ENCODE results near the gene SEC23A. TPM values are rescaled to one million over a fixed set of nuclear protein-coding genes. Genes with fewer than 3 reads are reported as not detected.
A peak's percentile ranks its signal among the peaks of the same experiment; 100 is the strongest.
"Not testable (repeated sequence)": the region's sequence is repeated elsewhere in the genome, so short reads cannot be mapped to it uniquely, and the experiment has no call there.

Gene SEC23A
- total RNA-seq, 4 donors from 2014 or later = 33.8 to 59.1 (median 50.3) TPM

DNA sequence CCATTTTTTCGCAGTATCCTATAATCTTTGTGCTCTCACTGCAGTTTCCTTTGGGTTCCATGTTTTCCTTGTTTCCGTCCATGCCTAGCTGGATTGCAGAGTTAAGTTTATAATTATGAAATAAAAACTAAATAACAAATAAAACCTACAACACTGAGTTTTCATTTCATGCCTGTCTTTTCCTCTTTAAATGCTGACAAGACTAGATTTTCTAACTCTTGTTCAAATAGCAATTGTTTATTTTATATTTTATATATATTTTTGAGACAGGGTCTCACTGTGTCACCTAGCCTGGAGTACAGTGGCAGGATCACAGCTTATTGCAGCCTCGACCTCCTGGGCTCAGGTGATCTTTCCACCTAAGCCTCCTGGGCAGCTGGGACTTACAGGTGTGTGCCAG lies 5.8 kb upstream of the SEC23A start:
- H3K27ac ChIP-seq = no peak overlapping the region
- H3K4me1 ChIP-seq = peaks cover 13% of the 10 kb centered on the region
- TF ChIP-seq, protein P1, sequence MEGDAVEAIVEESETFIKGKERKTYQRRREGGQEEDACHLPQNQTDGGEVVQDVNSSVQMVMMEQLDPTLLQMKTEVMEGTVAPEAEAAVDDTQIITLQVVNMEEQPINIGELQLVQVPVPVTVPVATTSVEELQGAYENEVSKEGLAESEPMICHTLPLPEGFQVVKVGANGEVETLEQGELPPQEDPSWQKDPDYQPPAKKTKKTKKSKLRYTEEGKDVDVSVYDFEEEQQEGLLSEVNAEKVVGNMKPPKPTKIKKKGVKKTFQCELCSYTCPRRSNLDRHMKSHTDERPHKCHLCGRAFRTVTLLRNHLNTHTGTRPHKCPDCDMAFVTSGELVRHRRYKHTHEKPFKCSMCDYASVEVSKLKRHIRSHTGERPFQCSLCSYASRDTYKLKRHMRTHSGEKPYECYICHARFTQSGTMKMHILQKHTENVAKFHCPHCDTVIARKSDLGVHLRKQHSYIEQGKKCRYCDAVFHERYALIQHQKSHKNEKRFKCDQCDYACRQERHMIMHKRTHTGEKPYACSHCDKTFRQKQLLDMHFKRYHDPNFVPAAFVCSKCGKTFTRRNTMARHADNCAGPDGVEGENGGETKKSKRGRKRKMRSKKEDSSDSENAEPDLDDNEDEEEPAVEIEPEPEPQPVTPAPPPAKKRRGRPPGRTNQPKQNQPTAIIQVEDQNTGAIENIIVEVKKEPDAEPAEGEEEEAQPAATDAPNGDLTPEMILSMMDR (IDR thresholded peaks at IDR 0.05) = no peak
- TF ChIP-seq EP300 (IDR thresholded peaks at IDR 0.05) (no peak), POLR2A (IDR thresholded peaks at IDR 0.05) (no peak), POLR2AphosphoS5 (IDR thresholded peaks at IDR 0.05) (no peak)
- H3K9me3 ChIP-seq = no peaks in the 10 kb centered on the region
- H3K4me3 ChIP-seq = no peak overlapping the region
- 79% methylated on average over 3 of the region's 3 CpGs for WGBS
- no peak for DNase-seq (ENCODE audit: low spot score in 2 of 2)
- H3K36me3 ChIP-seq = no peaks in the 10 kb centered on the region
- H3K27me3 ChIP-seq = no peaks in the 10 kb centered on the region

DNA sequence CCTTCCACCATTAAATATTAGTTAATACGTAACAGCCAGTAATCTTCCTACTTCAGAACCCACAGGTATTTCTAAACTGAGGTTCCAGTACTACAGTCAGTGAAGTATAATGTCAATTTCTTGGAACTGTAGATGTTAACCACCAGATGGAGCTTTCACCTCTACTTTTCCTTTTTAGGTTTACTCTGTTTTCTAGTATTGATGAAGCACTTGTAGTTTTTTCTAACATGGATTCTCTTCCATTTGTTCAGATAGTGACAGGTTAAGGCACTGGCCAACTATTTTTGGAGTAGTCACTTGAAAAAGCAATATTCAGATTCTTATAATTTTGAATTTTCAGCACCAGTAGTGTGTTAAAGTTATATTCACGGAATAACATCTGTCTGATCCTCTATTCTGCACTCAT lies 4.6 kb upstream of the SEC23A start:
- Histone ChIP-seq H3K9me3 (no peaks in the 10 kb centered on the region), H3K27me3 (no peaks in the 10 kb centered on the region), H3K36me3 (no peaks in the 10 kb centered on the region), H3K27ac (no peak overlapping the region), H3K4me3 (no peak overlapping the region), H3K4me1 (peaks cover 13% of the 10 kb centered on the region)
- WGBS = 66% methylated on average over 2 of the region's 2 CpGs
- TF ChIP-seq EP300 (IDR thresholded peaks at IDR 0.05) (no peak), POLR2A (IDR thresholded peaks at IDR 0.05) (no peak), POLR2AphosphoS5 (IDR thresholded peaks at IDR 0.05) (no peak)
- TF ChIP-seq, protein P1 (IDR thresholded peaks at IDR 0.05) = no peak
- no peak for DNase-seq (ENCODE audit: low spot score in 2 of 2)

DNA sequence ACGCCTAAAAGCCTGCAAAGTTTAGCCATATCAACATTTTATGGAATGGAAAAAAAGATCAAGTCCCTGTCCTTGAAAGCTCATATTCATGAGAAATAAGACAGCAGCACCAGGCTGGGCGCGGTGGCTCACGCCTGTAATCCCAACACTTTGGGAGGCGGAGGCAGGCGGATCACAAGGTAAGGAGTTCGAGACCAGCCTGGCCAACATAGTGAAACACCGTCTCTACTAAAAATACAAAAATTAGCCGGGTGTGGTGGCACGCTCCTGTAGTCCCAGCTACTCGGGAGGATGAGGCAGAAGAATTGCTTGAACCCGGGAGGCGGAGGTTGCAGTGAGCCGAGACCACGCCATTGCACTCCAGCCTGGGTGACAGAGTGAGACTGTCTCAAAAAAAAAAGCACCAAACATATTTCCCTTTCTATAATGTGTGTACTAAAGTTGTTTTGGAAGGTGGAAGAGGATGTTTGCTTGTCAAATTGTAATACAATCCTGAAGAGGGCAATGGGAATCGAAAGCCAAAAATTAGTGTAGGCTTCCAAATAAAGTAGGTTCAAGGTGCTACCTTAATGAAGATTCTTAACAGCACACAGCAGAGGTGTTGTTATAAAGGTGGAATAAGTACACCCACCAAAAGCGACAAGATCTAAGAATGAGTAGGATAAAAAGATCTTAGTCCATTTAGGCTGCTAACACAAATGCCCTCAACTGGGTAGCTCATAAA lies 1.2 kb upstream of the SEC23A start:
- not testable (repeated sequence) for H3K36me3 ChIP-seq; H3K27me3 ChIP-seq; DNase-seq (ENCODE audit: low spot score in 2 of 2); H3K9me3 ChIP-seq
- WGBS = 84% methylated on average over 17 of the region's 17 CpGs
- peak overlapping the region; percentile 88 for H3K27ac ChIP-seq
- H3K4me3 ChIP-seq = peak overlapping the region; percentile 82
- H3K4me1 ChIP-seq = peaks cover 25% of the 10 kb centered on the region

DNA sequence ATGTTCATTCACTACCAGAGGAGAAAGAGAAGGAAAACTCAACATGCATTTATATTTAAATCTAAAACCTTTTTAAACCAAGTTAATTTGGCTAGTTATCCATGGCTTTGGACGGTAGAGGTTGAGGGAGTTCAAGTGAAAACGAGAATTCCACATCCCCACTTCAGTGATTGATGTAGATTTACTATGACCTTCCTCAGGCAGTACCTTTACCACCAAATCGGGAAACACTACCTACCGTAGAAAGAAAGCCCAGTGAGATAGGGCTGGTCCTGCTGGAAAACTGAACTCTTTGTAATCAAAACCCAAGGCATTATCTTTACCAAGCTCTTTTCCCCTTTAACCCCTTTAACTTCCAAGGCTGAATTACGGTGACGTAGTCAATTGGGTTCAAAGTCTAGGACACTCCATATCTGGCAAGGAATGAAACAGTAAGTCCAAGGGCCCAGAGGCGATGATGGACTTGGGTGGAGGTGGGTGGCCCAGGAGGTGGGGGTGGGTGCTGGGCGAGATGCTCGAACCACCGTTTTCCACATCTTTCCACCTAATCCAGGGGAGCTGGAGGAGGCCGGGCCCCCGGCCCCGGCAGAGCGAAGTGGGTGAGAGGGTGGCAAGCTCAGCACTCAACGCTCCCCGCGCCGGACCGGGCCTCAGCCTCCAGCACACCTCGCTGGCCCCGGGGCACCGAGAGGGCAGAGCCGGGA lies 618 bp downstream of the SEC23A start:
- TF ChIP-seq EP300 (IDR thresholded peaks at IDR 0.05) = no peak
- TF ChIP-seq POLR2A (IDR thresholded peaks at IDR 0.05) = no peak
- no peak for TF ChIP-seq POLR2AphosphoS5 (IDR thresholded peaks at IDR 0.05)
- TF ChIP-seq, protein P1 (IDR thresholded peaks at IDR 0.05) = no peak
- Histone ChIP-seq H3K4me1 (peaks cover 29% of the 10 kb centered on the region), H3K27ac (peak overlapping the region; percentile 88), H3K27me3 (no peaks in the 10 kb centered on the region), H3K36me3 (no peaks in the 10 kb centered on the region), H3K9me3 (no peaks in the 10 kb centered on the region), H3K4me3 (peak overlapping the region; percentile 82)
- WGBS = 1% methylated on average over 21 of the region's 23 CpGs
- DNase-seq (ENCODE audit: low spot score in 2 of 2) = no peak

DNA sequence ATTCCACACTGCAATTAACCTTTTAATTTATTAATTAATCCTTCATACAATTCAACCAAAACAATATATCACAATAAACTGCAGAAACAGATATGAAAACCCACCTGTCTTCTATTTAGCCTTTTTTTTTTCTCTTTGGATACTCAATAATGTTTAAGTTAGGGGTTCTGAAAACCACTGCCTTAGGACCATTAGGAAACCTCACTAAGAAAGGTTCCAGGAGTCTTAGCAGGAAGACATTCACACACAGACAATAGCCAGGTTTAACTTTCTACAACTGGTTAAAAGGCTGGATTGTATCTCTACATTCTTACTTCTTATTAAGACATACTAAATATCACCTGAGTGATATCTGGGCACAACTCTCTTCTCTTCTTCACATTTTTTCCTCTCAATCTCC lies 3.3 kb downstream of the SEC23A start:
- peaks cover 9% of the 10 kb centered on the region for H3K36me3 ChIP-seq
- no peaks in the 10 kb centered on the region for H3K27me3 ChIP-seq
- H3K9me3 ChIP-seq = no peaks in the 10 kb centered on the region
- DNase-seq (ENCODE audit: low spot score in 2 of 2) = no peak
- no peak overlapping the region for H3K4me3 ChIP-seq
- no peak for TF ChIP-seq POLR2A (IDR thresholded peaks at IDR 0.05)
- TF ChIP-seq EP300 (IDR thresholded peaks at IDR 0.05) = no peak
- no peak for TF ChIP-seq POLR2AphosphoS5 (IDR thresholded peaks at IDR 0.05)
- TF ChIP-seq, protein P1 (IDR thresholded peaks at IDR 0.05) = no peak
- H3K4me1 ChIP-seq = peaks cover 29% of the 10 kb centered on the region
- no peak overlapping the region for H3K27ac ChIP-seq

DNA sequence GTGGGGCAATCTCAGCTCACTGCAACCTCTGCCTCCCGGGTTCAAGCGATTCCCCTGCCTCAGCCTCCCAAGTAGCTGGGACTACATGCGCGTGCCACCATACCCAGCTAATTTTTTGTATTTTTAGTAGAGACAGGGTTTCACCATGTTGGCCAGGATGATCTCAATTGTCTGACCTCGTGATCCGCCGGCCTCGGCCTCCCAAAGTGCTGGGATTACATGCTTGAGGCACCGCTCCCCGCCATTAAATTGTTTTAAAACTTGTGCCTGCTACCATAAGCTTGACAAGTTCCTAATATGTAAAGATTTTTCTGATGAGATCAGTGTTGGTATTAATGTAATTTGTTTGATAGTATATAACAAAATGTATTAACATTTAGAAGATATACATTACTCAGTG lies 3.8 kb downstream of the SEC23A start:
- DNase-seq (ENCODE audit: low spot score in 2 of 2); H3K27ac ChIP-seq; H3K9me3 ChIP-seq; H3K4me3 ChIP-seq; H3K27me3 ChIP-seq: not testable (repeated sequence)
- peaks cover 24% of the 10 kb centered on the region for H3K4me1 ChIP-seq
- peaks cover 13% of the 10 kb centered on the region for H3K36me3 ChIP-seq
- WGBS = 93% methylated on average over 10 of the region's 10 CpGs

Data from suprapubic skin (tissue), 4 donors.